GM19463 (cell line): ENCODE results near the gene POTEI.
"Not testable (repeated sequence)": the region's sequence is repeated elsewhere in the genome, so short reads cannot be mapped to it uniquely, and the experiment has no call there.

ENCODE experiments used
- ATAC-seq: cut with Tn5 transposase; IDR thresholded peaks from one replicate; pipeline ENCODE4 v1.9.1; 2021; ENCODE audit warnings: mild to moderate bottlenecking, moderate library complexity; ENCODE audit not compliant: unreplicated experiment

The POTEI gene

GRCh38 chr2:130491073-130491472 is 18.1 kb downstream of the POTEI start:
- ATAC-seq = not testable (repeated sequence)

- ATAC-seq = not testable (repeated sequence)
Observed at GRCh38 chr2:130455413-130455812, 53.7 kb downstream of the POTEI start.

GRCh38 chr2:130454712-130455083 is 54.4 kb downstream of the POTEI start:
- not testable (repeated sequence) for ATAC-seq

GRCh38 chr2:130453955-130454711 is 55.0 kb downstream of the POTEI start:
- ATAC-seq = not testable (repeated sequence)

GRCh38 chr2:130452897-130453296 is 56.2 kb downstream of the POTEI start:
- not testable (repeated sequence) for ATAC-seq

GRCh38 chr2:130451823-130452222 is 57.3 kb downstream of the POTEI start:
- ATAC-seq = not testable (repeated sequence)

- ATAC-seq = not testable (repeated sequence)
Observed at GRCh38 chr2:130451278-130451677, 57.9 kb downstream of the POTEI start.

GRCh38 chr2:130450366-130450765 is 58.8 kb downstream of the POTEI start:
- not testable (repeated sequence) for ATAC-seq

GRCh38 chr2:130427631-130428030 is 81.5 kb downstream of the POTEI start:
- ATAC-seq = peak; percentile 50

GRCh38 chr2:130418845-130419244 is 90.3 kb downstream of the POTEI start:
- ATAC-seq = not testable (repeated sequence)

GRCh38 chr2:130416693-130417092 is 92.4 kb downstream of the POTEI start:
- ATAC-seq = not testable (repeated sequence)
